Measurements from ENCODE around the gene LYRM2. TPM values are rescaled to one million over a fixed set of nuclear protein-coding genes. Genes with fewer than 3 reads are reported as not detected.

Gene LYRM2
- total RNA-seq, 1 donor from 2014 or later = 34.4 TPM

GRCh38 chr6:89525786-89526562 is 112.6 kb downstream of the LYRM2 start:
- H3K36me3 Mint-ChIP-seq (ENCODE audit: unreplicated experiment) = no peaks in the 10 kb centered on the region
- DNase-seq (ENCODE audit: extremely low spot score, unreplicated experiment) = no peak
- H3K9me3 Mint-ChIP-seq (ENCODE audit: unreplicated experiment) = no peaks in the 10 kb centered on the region
- H3K27me3 Mint-ChIP-seq (ENCODE audit: unreplicated experiment) = no peaks in the 10 kb centered on the region
- TF ChIP-seq CTCF (IDR thresholded peaks at IDR 0.05) = no peak
- H3K4me3 Mint-ChIP-seq (ENCODE audit: unreplicated experiment) = no peak overlapping the region
- H3K27ac Mint-ChIP-seq (ENCODE audit: unreplicated experiment) = no peak overlapping the region
- H3K4me1 Mint-ChIP-seq (ENCODE audit: unreplicated experiment) = no peaks in the 10 kb centered on the region

GRCh38 chr6:89522778-89523177 is 115.8 kb downstream of the LYRM2 start:
- H3K27ac Mint-ChIP-seq (ENCODE audit: unreplicated experiment) = no peak overlapping the region
- no peaks in the 10 kb centered on the region for H3K27me3 Mint-ChIP-seq (ENCODE audit: unreplicated experiment)

GRCh38 chr6:89520736-89521135 is 117.8 kb downstream of the LYRM2 start:
- H3K4me1 Mint-ChIP-seq (ENCODE audit: unreplicated experiment) = no peaks in the 10 kb centered on the region
- H3K27ac Mint-ChIP-seq (ENCODE audit: unreplicated experiment) = no peak overlapping the region
- DNase-seq (ENCODE audit: extremely low spot score, unreplicated experiment) = no peak
- H3K27me3 Mint-ChIP-seq (ENCODE audit: unreplicated experiment) = no peaks in the 10 kb centered on the region
- no peaks in the 10 kb centered on the region for H3K9me3 Mint-ChIP-seq (ENCODE audit: unreplicated experiment)
- no peak overlapping the region for H3K4me3 Mint-ChIP-seq (ENCODE audit: unreplicated experiment)
- H3K36me3 Mint-ChIP-seq (ENCODE audit: unreplicated experiment) = no peaks in the 10 kb centered on the region
- no peak for TF ChIP-seq CTCF (IDR thresholded peaks at IDR 0.05)

More at GRCh38 chr6:89522778-89523177, 115.8 kb downstream of the LYRM2 start:
- no peaks in the 10 kb centered on the region for H3K4me1 Mint-ChIP-seq (ENCODE audit: unreplicated experiment)
- H3K4me3 Mint-ChIP-seq (ENCODE audit: unreplicated experiment) = no peak overlapping the region
- H3K9me3 Mint-ChIP-seq (ENCODE audit: unreplicated experiment) = no peaks in the 10 kb centered on the region
- H3K36me3 Mint-ChIP-seq (ENCODE audit: unreplicated experiment) = no peaks in the 10 kb centered on the region
- TF ChIP-seq CTCF (IDR thresholded peaks at IDR 0.05) = no peak
- DNase-seq (ENCODE audit: extremely low spot score, unreplicated experiment) = no peak

- H3K4me1 Mint-ChIP-seq (ENCODE audit: unreplicated experiment) = no peaks in the 10 kb centered on the region
- H3K27ac Mint-ChIP-seq (ENCODE audit: unreplicated experiment) = no peak overlapping the region
- no peaks in the 10 kb centered on the region for H3K27me3 Mint-ChIP-seq (ENCODE audit: unreplicated experiment)
- DNase-seq (ENCODE audit: extremely low spot score, unreplicated experiment) = no peak
- H3K9me3 Mint-ChIP-seq (ENCODE audit: unreplicated experiment) = no peaks in the 10 kb centered on the region
- no peak overlapping the region for H3K4me3 Mint-ChIP-seq (ENCODE audit: unreplicated experiment)
- H3K36me3 Mint-ChIP-seq (ENCODE audit: unreplicated experiment) = no peaks in the 10 kb centered on the region
- no peak for TF ChIP-seq CTCF (IDR thresholded peaks at IDR 0.05)
Observed at GRCh38 chr6:89518352-89519055, 120.0 kb downstream of the LYRM2 start.

Other genes starting within 250 kb of the LYRM2 start
- gene RRAGD, start 226.5 kb downstream of the LYRM2 start, total RNA-seq = 4.5 TPM in 2 replicates
- 5.5 and 7.1 TPM in 2 replicates for gene ANKRD6, start 205.6 kb downstream of the LYRM2 start, total RNA-seq
- 30.8 and 33.4 TPM in 2 replicates for gene MDN1, start 181.0 kb upstream of the LYRM2 start, total RNA-seq
- gene CASP8AP2, start 191.1 kb upstream of the LYRM2 start, total RNA-seq = 15.0 and 15.2 TPM in 2 replicates

Data from osteocyte (in vitro differentiated cells).